Measurements from ENCODE around the gene SPATA6L. TPM values are rescaled to one million over a fixed set of nuclear protein-coding genes. Genes with fewer than 3 reads are reported as not detected.

SPATA6L gene
- total and polyA plus RNA-seq, 2 of the 13 experiments (the other 11 are each of a cell fraction or from before 2014, with no cell fraction given), result 1.1 to 1.9 TPM

GRCh38 chr9:4679268-4680172, 13.2 kb upstream of the SPATA6L start, which contains the start of gene CDC37L1 (continued):
- TF ChIP-seq ZNF354B (CRISPR knock-in tag; IDR thresholded peaks at IDR 0.05) (0 out of 2 replicates have a peak, but pooled peaks have one; percentile 77), ZNF264 (CRISPR knock-in tag; IDR thresholded peaks at IDR 0.05) (peak; percentile 79), ZNF800 (CRISPR knock-in tag; IDR thresholded peaks at IDR 0.05) (peak; percentile 29; the same call in 1 of the 2 replicates), PLSCR1 (CRISPR knock-in tag; IDR thresholded peaks at IDR 0.05; ENCODE audit: borderline replicate concordance) (0 out of 2 replicates have a peak, but pooled peaks have one; percentile 66), NBN (conservative IDR thresholded peaks at IDR 0.05) (no peak), MBD4 (IDR thresholded peaks at IDR 0.05; ENCODE audit: borderline replicate concordance, low read length) (no peak), MTA1 (CRISPR knock-in tag; IDR thresholded peaks at IDR 0.05; ENCODE audit: borderline replicate concordance) (peak; percentile 80; the same call in 1 of the 2 replicates), ZNF30 (CRISPR knock-in tag; IDR thresholded peaks at IDR 0.05) (no peak; the same call in 1 of the 2 replicates), MED1 (CRISPR knock-in tag; IDR thresholded peaks at IDR 0.05) (peak; percentile 90), CEBPZ (IDR thresholded peaks at IDR 0.05; ENCODE audit: low read length) (no peak), EEA1 (CRISPR knock-in tag; IDR thresholded peaks at IDR 0.05; ENCODE audit: borderline replicate concordance) (peak; percentile 43; the same call in 1 of the 2 replicates), KDM2A (CRISPR knock-in tag; IDR thresholded peaks at IDR 0.05; ENCODE audit: borderline replicate concordance, low read depth) (peak; percentile 98), ZNF496 (CRISPR knock-in tag; IDR thresholded peaks at IDR 0.05; ENCODE audit: insufficient replicate concordance) (no peak), KDM3A (CRISPR knock-in tag; IDR thresholded peaks at IDR 0.05; ENCODE audit: low read depth) (peak; percentile 92), ADNP (CRISPR knock-in tag; IDR thresholded peaks at IDR 0.05) (no peak), ZEB1 (IDR thresholded peaks at IDR 0.05; ENCODE audit: insufficient replicate concordance, low read depth) (no peak), REL (CRISPR knock-in tag; conservative IDR thresholded peaks at IDR 0.05) (no peak), ZBTB39 (CRISPR knock-in tag; IDR thresholded peaks at IDR 0.05) (no peak), SMARCE1 (IDR thresholded peaks at IDR 0.05; ENCODE audit: borderline replicate concordance) (no peak), ATRX (CRISPR knock-in tag; IDR thresholded peaks at IDR 0.05; ENCODE audit: borderline replicate concordance) (no peak), ZNF781 (CRISPR knock-in tag; IDR thresholded peaks at IDR 0.05; ENCODE audit: borderline replicate concordance, not compliant biosample characterization) (peak; percentile 61)

Measured in HepG2 (cell line).